ENCODE measurements around the gene PTPN23.

GRCh38 chr3:47370887-47371697, 9.7 kb upstream of the PTPN23 start:
- peak in 1 of 3 experiments; percentile 27 for TF ChIP-seq CTCF (IDR thresholded peaks at IDR 0.05)
- no peak for TF ChIP-seq POLR2A (IDR thresholded peaks at IDR 0.05)

Data from testis (tissue), 2 donors.